GM19043 (cell line): ENCODE data around the gene SLC9A8.

ENCODE experiments used
- ATAC-seq: cut with Tn5 transposase; IDR thresholded peaks from one replicate; pipeline ENCODE4 v1.9.1; 2021; ENCODE audit warnings: low read depth; ENCODE audit not compliant: unreplicated experiment

SLC9A8 gene

DNA sequence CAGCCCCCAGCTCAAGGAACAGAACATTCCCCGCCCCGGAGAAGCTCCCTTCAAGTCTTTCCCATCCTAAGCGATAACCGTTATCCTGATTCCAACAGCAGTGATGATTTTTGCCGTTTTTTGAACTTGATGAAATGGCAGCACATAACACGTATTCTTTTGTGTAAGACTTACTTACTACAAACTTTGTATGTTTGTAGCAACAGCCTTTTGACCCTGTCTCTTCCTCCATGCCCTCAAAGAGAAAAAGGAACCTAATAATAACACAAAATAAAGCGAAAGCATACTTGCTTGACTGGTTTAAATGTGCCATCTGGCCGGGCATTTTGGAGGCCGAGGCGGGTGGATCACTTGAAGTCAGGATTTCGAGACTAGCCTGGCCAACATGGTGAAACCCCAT, 26.4 kb upstream of the SLC9A8 start:
- ATAC-seq: peak; percentile 20

DNA sequence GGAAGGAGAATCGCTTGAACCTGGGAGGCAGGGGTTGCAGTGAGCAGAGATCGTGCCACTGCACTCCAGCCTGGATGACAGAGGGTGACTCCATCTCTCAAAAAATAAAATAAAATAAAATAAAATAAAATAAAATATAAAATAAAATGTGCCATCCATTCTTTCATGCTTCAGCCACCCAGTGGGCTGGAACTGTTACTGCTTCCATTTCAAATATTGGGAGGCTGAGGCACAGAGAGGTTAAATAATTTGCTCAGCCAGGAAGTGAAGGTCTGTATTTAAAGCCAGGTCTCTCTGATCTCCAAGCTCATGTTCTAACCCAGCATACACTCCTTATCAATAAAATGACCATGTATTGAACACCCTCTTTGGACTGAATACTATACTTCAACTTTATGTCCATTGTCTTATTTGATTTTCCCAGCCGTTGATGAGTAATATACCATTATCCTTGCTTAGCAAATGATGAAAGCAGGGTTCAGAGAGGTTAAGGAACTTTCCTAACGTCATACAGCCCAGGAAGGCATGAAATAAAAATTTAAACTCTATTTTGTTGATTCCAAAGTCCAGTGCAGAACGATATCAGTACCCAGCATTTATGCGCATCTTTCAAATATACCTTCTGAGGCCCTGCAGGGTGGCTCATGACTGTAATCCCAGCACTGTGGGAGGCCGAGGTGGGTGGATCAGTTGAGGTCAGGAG, 25.8 kb upstream of the SLC9A8 start:
- ATAC-seq: no peak

DNA sequence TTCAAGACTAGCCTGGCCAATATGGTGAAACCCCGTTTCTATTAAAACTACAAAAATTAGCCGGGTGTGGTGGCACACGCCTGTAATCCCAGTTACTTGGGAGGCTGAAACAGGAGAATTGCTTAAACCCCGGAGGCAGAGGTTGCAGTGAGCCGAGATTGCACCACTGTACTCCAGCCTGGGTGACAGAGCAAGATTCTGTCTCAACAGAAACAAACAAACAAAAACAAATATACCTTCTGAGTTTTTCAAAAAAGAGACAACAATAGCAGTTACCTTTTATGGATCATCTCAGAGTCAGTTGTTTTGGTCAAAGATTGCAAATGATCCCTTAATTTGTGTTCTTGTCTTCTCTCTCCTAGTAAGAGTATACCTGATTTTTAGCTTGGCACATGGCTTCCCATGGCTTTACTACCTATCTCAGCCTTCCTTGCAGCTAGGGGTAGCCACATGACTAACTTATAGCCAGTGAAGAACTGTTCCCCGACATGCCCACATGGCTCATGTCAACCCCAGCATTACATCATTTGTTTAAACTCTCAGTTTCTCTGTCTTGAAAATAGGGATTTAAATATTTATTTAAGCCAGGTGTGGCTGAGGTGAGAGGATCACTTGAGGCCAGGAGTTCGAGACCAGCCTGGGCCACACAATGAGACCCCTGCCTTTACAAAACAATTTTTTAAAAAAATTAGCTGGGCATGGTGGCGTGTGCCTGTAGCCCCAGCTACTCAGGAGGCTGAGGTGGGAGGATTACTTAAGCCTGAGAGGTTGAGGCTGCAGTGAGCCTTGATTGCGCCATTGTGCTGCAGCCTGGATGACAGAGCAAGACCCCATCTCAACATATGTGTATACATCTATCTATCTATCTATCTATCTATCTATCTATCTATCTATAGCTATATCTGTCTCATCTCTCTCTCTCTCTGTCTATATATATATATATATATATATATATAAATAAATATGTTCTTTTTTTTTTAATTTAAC, 25.0 kb upstream of the SLC9A8 start:
- ATAC-seq: no peak

DNA sequence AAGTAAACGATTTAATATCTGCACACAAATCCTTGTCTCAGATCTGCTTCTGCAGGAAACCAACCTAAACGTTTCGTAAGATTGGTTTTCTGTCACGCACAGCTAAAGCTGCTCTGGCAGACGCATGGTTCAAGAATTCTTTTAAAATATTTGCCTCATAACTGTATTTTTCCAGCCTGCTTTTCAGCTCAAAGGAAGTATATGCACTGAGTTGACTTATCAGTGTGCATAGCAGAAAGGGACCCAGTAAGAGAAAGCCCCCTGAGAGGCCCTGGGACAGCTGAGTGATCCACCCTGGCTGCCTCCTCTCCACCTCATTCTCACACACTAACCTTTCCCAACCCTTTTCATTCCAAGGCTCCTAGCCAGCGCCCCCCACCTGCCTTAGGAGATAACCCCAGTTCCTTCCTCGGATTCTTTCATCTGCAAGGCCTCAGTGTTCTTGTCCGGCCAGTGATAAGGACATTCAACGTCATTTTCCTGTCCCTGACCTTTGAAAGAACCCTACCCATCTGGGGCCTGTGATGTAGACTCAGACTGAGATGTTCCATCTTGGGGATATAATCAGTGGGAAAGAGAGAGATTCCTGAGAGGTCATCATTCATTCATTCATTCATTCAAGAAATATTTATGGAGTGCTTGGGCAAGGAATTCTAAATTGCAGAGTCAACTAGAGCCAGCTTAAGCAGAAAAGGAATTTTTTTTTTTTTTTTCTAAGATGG, 22.4 kb upstream of the SLC9A8 start:
- ATAC-seq: no peak

DNA sequence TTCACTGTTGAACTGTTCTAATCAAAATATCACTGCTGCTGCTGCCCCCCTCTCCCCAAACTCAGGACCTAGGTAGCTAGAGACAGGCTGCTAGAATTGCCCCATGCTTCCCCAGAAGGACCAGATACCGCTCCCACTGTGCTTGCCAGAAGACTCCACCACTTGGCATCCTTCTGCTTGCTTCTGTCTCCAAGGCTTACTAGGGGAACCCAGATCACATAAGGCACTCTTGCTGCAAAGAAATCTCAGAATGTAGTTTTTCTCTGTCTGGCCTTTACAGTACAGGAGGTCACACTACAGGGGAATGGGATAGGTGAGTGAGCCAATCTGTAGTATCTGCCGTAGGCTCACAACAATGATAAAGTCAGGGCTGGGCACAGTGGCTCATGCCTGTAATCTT, 21.5 kb upstream of the SLC9A8 start:
- ATAC-seq: no peak

DNA sequence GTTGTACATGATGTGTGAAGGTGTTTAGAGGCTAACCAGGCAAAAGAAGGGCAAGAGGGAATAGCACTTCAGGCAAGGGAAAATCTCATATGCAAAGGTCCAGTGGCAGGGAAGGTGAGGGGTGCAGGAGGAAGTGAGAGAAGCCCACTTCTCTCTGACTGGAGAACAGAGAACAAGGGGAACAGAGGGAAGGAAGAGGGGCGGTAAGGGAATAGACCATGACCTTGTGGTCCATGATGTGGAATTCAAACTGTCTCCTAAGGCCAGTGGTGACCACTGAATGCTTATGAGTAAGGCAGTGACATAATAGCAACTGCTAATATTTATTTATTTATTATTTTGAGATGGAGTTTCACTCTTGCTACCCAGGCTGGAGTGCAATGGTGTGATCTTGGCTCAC, 20.6 kb upstream of the SLC9A8 start:
- ATAC-seq: no peak

DNA sequence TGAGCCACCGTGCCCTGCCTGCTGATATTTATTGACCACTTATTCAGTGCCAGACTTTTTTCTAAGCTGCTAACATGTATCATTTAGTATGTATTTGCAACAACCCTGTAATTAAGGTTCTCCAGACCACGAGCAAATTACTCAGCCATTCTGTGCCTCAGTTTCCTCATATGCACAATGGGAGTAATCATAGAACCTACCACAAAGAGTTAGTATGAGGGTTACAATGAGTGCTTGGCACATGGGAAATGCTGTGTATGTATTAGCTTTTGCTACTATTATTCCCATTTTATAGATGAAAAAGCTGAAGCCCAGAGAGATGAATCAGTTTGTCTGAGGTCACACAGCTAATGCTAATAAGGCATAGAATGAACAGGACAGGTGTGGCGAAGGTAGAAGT, 20.0 kb upstream of the SLC9A8 start:
- no peak for ATAC-seq

DNA sequence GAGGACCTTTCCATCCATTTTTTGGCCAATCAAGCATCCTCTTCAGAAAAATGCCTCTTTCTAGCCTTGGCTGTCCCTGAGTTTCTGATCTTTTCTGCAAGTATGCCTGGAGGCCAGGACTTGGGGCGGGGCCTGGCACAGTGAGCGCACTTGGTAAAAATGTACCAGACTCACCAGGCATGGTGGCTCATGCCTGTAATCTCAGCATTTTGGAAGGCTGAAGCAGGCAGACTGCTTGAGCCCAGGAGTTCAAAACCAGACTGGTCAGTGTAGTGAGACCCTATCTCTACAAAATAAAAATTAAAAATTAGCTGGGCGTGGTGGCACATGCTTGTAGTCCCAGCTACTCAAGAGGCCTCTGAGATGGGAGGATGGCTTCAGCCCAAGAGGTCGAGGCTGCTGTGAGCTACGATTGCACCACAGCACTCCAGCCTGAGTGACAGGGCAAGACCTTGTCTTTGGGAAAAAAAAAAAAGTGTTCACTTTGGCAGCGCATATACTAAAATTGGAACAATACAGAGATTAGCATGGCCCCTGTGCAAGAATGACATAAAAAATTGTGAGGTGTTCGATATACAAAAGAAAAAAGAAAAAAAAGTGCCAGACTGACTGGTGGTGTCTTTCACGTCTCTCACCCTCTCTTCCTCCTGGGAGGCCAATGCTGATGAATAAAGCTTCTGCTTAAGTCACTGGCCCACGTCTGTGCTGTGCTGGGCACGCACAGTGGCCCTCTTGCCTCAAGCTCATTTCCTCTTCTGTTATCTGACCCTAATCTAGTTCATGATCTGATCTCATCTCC, 18.1 kb upstream of the SLC9A8 start:
- ATAC-seq: no peak

DNA sequence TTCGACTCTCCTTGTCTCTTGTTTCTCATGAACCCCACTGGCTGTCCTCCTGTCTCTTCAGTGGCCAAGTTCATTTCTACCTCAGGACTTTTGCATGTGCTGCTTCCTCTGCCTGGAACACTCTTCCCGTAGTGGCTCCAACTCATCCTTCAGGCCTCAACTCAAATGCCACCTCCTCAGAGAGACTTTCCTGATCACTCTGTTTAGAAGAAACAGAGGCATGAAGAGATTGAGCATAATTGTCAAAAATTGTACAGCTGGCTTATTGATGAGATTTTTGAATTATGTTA, 17.5 kb upstream of the SLC9A8 start:
- no peak for ATAC-seq

DNA sequence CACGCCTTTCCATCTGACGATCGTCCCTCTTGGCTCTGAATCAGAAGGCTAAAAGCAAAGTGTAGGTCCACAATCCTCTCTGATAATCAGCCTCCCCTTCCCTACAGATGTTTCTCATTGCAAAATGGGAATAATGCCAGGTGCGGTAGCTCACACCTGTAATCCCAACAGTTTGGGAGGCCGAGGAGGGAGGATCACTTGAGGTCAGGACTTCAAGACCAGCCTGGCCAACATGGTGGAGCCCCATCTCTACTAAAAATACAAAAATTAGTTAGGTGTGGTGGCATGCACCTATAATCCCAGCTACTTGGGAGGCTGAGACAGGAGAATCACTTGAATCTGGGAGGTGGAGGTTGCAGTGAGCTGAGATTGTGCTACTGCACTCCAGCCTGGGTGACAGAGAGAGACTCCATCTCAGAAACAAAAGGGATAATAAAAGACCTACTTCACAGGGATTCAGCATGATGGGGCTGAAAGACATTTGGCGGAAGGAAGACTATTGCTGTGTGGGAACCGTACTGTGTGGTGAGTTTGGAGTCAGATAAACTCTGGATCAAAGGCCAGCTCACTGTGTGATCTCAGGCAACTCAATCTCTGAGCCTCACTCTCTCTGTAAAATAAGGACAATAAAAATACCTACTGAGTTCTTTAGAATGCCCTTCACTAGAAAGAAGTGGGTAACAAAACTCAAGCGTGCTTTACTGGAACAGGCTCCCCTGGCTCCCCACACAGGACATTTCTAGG, 15.9 kb upstream of the SLC9A8 start:
- ATAC-seq: no peak

DNA sequence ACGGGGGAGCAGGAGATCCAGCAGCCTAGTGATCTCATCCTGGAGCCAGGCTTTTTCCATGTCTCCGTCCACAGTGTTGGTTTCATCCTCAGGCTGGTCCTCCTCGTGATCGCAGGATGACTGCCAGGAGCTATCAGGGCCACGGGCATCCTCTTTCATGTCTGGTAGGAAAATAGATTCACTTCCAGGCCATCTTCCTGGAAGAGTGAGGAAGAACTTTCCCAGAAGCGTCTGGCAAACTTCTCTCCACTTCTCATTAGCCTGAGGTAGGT, 15.3 kb upstream of the SLC9A8 start:
- no peak for ATAC-seq

DNA sequence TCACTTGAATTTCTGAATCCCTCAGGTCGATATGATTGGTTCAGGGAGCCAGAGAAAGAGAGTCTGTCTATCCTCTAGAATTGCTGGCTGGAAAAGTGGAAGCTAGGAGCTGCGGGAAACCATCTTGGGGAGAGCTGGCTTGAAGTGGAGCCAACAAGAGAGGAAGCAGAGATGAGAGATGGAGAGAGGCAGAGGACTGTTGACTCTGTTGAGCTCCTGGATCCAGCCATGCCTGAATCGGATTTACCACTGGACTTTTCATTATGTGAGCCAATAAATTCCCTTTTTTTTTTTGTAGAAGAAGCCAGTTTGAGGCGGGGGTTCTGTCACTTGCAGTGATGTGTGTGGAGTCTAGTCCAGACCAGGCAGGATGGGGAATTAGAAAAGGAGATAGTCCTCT, 13.9 kb upstream of the SLC9A8 start:
- no peak for ATAC-seq

DNA sequence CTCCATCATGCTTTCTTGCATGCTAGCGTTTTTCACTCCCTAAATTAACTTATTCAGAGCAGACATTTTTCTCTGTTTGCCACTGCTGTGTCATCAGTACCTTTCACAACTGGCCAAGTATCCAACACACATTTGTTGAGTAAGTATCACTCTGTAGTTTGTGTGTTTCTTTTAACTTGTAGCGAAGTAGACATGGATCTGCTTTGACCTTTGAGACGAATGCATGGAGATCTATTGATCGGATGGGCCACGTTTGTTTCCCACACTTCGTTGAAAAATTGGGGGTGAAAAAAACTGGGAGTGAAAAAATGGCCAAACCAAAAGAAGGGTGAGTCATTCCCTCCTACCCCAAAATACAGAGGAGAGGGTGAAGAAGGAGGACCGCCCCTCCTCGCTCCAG, 12.9 kb upstream of the SLC9A8 start:
- ATAC-seq: no peak

DNA sequence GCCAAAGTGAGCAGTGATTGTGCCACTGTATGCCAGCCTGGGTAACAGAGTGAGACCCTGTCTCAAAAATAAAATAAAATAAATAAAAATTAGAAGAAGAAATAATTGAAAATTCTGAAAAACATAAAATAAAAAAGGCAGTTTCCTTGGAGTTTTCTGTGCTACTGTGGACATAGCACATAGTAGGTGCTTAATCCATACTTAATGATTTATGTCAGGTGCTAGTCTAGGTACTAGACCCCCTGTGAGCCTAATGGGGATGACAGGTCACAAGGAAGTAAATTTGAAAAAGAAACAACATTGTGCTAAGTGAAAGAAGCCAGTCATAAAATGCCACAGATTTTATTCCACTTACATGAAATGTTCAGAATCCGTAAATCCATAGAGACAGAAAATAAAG, 9.2 kb upstream of the SLC9A8 start:
- no peak for ATAC-seq

DNA sequence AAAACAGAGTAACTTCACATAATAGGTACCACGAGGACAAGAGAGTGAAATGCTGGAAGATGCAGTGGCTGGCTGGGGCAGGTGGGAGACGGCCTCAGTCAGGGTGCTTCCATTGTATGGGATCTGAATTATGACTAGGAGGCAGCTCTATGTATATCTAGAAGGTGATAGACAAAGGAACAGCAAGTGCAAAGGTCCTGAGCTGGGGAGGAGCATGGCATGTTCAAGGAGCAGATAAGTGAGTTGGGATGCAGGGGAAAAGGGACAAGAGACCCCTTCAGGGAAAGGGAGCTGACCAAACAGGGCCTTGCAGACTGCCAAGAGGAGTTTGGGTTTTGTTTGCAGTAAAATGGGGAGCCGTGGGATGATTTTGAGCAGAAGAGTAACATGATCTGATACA, 8.3 kb upstream of the SLC9A8 start:
- no peak for ATAC-seq

DNA sequence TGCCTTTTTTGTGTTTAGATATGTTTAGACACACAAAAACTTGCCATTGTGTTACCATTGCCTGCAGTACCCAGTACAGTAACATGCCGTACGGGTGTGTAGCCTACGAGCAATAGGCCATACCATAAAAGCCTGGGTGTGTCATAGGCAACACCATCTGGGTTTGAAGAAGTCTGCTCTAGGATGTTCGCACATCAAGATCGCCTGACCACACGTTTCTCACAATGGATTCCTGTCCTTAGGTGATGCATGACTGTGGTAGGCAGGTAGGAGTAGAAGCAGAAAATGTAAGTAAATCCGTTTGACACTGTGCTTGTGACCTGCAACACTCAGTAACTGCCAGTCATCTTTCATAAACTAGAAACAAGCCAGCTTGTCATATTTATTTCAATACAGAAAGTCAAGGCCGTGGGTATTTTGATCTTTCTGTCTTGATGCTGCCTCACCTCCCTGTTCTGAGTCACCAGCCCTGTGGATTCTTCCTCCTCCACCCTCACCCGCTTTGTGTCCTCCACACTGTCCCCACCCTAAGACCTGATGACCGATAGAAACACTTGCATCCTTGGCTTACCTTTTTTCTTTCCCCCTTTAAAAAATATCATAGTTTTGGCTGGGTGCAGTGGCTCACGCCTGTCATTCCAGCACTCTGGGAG, 7.3 kb upstream of the SLC9A8 start:
- peak; percentile 44 for ATAC-seq

DNA sequence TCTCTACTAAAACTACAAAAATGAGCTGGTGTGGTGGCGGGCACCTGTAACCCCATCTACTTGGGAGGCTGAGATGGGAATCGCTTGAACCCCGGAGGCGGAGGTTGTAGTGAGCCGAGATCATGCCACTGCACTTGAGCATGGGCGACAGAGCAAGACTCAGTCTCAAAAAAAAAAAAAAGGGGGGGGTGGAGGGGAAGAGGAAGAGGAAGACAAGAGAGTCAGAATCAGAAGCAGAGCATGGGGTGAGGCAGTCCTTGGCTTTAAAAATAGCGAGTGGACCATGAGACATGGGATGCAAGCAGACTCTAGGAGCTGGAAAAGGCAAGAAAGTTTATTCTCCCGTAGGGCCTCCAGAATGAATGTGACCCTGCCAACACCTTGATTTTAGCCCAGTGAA, 3.9 kb upstream of the SLC9A8 start:
- ATAC-seq: no peak

DNA sequence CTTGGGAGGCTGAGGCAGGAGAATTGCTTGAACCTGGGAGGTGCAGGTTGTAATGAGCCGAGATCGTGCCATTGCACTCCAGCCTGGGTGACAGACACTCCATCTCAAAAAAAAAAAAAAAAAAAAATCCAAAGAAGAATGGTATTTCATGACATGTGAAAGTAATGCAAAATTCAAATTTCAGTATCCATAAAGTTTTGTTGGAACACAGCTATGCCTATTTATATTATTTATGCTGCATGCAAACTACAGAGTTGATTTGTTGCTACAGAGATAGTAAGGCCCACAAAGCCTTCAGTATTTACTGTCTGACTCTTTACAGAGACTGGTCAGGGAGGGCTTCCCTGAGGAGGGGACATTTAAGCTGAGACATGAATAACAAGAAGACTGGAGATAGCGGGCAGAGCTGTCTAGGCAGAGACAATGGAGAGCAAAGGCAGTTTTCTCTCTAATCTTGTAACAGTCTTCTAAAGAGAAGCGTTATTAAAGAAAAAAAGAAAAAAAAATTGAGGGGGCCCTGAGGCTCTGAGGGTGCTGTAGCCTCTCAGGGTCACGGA, 2.7 kb upstream of the SLC9A8 start:
- no peak for ATAC-seq

DNA sequence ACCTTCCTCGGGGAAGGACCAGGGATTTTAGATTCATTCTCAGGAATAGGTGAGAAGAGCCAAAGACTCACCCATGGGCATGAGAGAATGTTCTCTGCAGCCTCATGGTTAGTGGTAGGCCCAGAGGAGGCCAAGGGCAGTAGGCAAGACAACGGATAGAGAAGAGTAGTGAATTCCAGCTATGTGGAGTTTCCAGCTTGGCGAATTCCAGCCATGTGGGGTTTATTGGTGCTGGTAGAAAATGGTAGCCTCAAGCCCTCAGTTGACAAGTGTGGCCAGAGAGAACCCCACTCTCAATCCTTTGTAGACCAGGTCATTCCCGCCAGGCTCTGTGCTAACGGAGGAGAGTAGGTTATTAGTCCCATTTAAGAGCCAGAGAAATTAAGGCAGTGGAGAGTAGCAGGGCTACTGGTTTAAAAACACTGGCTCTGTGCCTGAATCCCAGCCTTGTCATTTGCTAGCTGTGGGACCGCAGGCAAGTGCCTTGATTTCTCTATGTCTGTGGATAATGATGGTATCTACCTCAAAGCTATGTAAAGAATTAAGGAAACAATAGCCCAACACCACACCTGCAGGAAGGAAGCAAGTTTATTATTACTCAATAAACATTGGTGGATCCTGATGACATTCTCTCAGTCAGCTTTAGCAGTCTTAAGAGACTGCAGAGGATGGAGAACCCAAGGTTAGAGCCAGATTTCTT, 2.0 kb upstream of the SLC9A8 start:
- no peak for ATAC-seq
